ENCODE results near the gene FRMD4B.

Gene FRMD4B

DNA sequence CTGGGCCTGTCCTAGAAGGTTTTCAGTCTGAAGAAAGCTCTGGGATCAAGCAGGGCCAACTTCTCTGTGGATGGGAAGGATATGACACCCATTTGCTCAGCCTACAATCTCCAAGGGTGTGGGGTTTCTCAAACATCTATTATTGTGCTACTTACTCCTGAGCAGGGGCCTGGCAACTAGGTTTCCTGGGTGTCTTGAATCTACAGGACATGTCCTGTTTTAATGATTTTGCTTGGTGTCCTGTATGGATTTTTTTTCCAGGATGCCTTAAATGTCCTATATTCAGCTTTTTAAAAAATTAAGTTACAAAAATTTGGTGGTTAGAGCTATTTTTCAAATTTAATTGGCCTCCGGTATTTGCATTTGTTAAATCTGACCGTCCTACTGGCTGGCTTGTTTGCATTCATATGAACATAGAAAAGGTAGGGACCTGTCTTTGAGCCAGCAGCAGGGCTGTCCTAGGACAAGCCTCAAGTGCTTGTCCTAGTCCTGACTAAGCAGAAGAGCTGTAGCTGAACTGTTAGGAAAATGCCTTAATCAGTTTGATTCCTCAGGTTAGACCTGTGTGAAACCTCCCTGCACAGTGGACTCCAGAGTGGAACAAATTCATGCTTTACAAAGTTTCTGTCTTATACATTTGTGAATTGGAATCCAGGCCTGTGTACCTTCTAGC, 223.4 kb downstream of the FRMD4B start:
- no peak for DNase-seq

GRCh38 chr3:69161587-69162307, 224.1 kb downstream of the FRMD4B start:
- DNase-seq, result peak in 5 of 6 experiments; percentile 5 to 66 (median 9)

GRCh38 chr3:69160525-69160924, 225.4 kb downstream of the FRMD4B start:
- DNase-seq, result no peak

- DNase-seq, result no peak
Observed at GRCh38 chr3:69160107-69160506, 225.8 kb downstream of the FRMD4B start.

- no peak for DNase-seq
Observed at GRCh38 chr3:69149586-69149985, 236.3 kb downstream of the FRMD4B start.

GRCh38 chr3:69145688-69146087, 240.2 kb downstream of the FRMD4B start:
- DNase-seq, result no peak

DNA sequence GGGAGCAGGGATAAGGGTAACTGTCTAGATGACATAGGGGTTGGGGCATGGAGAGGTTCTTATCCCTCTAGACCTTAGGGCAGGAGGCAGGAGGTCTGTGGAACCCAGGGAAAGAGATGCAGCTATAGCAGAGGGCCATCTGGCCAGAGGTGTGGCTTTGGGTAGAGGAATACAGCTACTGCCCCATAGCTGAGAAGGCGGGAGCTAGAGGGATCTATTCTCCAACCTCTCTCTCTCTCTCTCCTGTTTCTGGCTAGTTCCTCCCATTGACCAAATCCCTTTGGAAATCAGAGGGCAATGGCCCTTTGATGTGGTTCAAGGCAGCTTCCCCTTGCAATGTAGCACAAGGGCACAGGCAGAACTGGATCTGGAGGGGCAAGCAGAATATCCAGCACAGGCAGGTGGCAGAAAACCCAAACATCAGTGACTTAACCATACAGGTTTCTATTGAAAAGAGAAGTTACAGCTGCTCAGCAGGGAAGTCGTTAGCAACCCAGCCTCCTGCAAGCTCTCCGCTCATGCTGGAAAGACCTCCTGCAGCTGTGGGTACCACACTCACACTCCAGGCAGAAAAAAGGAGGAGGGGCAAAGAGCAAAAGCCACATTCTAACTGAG, 241.2 kb downstream of the FRMD4B start:
- DNase-seq, result no peak

- DNase-seq, result no peak
Observed at GRCh38 chr3:69143612-69144011, 242.3 kb downstream of the FRMD4B start.

DNA sequence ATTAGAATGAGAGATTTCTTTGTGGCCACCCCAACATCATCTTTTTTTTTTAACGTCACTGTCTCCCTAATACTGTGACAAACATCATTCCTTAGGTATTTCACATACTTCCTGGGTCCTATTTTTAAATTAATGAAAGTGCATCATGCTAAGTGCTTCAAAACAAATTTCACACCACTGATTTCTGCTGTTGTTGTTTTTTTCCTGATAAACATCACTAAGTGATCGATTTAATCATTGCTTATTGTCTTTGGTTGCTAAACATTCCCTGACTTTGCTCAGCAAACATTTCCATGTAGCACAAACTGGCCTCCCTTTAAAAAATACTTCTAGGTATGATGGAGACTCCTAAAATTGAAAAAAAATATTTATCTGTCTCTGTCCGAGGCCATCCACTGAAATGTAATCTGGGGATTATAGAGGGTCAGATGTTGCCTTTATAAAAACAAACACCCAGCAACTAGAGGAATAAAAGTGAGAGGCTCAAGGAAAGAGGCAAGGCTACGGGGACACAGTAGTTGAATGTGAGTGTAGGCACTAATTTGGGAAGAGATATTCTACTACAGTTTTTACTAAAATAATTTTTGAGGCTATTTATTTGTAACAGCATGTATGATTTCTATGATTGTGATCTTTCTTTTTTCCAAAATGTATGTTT, 243.0 kb downstream of the FRMD4B start:
- no peak for DNase-seq

- DNase-seq, result no peak
Observed at GRCh38 chr3:69142090-69142489, 243.8 kb downstream of the FRMD4B start.

DNA sequence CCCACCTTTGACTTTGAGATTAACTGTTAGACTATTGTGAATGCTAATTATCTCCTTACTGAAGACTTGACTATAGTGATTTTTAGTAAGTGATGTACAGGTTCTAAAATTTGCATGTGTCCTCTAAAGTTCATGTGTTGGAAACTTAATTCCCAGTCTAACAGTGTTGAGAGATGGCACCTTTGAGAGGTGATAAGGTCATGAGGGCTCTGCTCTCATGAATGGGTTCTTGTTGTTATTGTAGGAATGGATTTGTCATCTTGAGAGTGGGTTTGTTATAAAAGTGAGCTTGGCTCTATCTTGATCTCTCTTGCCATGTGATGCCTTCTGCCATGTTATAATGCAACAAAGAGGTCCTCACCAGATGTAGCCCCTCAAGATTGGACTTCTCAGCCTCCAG, 244.6 kb downstream of the FRMD4B start:
- DNase-seq, result no peak

DNA sequence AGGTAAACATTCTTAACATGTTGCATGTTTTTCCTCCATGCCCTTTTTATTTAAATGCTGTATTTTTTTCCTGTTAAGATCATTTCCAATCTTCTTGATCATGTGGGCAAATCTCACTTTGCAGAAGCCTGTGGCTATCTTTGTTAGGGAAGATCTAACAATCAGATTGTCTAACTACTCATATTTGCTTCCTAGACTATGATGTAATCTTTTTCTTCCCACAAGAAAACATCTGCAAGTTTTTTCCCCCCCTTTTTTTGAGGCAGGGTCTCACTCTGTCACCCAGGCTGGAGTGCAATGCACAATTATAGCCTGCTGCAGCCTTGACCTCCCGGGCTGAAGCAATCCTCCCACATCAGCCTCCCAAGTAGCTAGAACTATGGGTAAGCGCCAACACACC, 248.5 kb downstream of the FRMD4B start:
- DNase-seq, result no peak

DNA sequence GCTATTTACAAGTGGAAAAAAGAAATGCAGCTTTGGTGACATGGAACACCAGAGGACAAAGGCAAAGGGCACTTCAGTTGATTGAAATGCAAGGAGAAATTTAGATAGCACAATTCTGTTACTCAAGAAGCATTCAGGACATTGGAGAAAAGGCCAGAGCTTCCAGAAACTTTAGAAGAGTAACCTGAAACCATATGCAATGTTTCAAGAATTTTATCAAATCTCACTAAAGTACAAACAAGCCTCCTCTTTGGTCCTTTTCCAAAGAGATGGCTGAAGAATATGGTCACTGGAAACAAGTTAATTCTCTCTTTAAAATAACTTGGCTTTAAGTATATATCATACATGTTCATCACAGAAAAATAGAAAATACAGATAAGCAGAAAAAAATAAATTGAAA, 248.9 kb downstream of the FRMD4B start:
- no peak for DNase-seq

GRCh38 chr3:69130689-69131088, 255.2 kb downstream of the FRMD4B start:
- no peak for DNase-seq

DNA sequence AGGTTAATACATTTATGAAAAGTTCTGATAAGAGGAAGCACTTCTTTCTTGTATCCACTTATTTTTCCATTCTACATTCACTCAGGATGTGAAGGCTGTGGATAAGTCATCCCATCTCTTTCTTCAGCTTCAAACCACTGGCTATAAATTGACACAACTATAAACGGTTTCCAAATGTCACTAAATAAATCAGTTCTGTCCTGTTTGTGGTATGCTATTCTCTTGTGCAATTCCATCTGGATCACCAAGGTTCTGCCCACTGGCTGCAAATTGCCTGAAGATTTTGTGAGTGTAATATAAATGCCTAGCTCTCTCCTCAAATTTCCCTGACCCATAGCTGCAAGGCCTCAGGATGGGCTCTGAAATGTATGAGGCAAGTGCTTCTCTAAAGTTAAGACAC, 256.4 kb downstream of the FRMD4B start:
- no peak for DNase-seq

DNA sequence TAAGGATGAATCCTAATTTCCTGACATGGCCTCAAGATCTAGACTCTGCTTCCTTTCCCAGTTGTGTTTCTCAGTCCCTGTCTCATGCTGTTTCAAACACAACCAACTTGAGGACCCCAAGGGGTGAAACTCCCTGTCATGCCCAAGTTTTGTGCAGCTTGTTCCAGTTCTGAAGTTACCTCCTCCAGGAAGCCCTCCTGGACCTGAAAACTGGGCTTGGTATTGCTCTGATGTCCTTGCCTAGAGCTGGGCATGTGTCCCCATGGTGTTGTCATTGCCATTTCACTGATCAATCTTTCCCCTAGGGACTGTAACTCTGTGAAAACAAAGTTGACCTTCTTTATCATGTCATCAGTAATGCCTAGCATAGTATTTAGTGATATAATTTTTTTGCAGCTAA, 257.4 kb downstream of the FRMD4B start:
- DNase-seq, result no peak

GRCh38 chr3:69126999-69127398, 258.9 kb downstream of the FRMD4B start:
- no peak for DNase-seq

- no peak for DNase-seq
Observed at GRCh38 chr3:69126216-69126615, 259.7 kb downstream of the FRMD4B start.

DNA sequence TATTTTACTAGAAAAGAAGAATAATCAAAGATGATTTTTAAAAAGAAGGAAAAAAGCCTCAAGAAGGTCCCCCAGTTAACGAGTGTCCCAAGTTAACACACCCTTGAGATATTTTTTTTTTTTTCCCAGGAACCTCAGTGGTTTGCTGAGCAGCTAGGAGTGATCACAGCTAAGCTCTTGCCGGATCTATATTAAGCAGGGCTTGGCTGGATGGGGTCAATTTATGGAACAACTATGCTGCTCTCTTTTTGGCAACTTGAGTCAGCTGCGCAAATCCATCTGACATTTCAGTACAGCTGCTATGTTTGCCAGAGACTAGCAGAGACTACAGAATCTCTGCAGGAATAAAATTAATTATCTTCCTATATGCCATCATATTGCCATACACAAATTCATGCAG, 263.5 kb downstream of the FRMD4B start, which contains the start of gene LMOD3:
LMOD3 (minus strand) TSS at position 193 of the 400 bp plus-strand sequence. CDS start 209 bp downstream, outside the sequence.
- DNase-seq, result no peak

DNA sequence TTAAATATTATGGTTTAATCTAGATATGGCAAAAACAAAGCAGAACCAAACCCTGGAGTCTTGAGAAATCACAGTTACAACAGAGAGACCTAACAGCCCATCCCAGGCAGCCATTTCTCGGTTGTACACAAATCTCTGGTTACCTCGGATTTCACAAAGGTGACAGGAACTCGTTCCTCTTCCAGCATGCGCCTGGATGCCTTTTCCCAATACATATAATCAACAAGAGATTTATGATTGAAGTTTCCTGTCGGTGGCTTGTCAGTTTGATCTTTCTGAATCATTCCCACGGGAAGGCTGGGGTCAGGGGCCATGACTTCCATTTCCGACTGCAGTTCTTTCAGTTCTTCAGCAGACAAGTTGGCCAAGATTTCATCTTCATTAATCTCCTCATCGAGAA, 263.9 kb downstream of the FRMD4B start:
- no peak for DNase-seq

GRCh38 chr3:69121513-69121912, 264.4 kb downstream of the FRMD4B start:
- no peak for DNase-seq

DNA sequence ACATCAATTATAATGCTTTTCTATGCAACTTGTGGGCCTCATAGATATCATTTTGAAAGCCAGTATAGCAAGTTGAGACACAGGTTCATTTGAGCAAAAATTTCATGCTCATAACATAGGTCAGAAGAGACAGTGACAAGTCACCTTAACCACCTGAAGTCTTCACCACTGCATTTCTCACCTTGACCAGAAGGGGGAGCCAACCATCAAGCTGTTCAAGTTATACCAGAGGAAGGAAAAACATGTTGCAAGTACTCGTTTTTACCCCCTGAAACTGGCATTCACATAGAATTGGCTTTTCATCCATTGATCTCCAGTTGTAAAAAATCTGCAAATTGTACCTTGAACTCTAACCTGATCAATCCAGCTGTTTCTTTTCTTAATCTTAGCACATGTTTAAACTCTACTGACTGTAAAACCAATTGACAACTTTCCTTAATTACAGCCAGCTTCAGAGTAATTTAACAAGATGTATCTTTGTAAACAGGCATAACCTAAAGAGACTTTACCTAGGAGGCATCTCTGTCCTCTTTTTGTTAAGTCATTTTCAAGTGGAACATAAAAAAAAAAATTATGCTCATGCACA, 264.9 kb downstream of the FRMD4B start:
- DNase-seq, result peak; percentile 43 to 87 (median 70)

Measured in stimulated activated naive CD4-positive, alpha-beta T cell (primary cell).